SK-N-SH treated with all-trans-retinoic acid at 6 μM for 48 hours (cell line): ENCODE results near the gene RRP12.

Experiments
- ATAC-seq: fragments of 200-7000 bp; cut with Tn5 transposase; 3 replicates; pipeline ENCODE4 v1.9.1; 2020; ENCODE audit warnings: mild to moderate bottlenecking, moderate library complexity
- ARNTL ChIP-seq: fragments of 450-650 bp; formaldehyde crosslinking; IDR thresholded peaks from 2 replicates; pipeline ENCODE4 v1.5.0; 2020; ENCODE audit warnings: low read depth, mild to moderate bottlenecking, moderate library complexity, borderline replicate concordance
- BACH2 ChIP-seq: fragments of 250-450 bp; sonication (Bioruptor Pico); IDR thresholded peaks from 2 replicates; pipeline ENCODE4 v1.9.0; 2021; ENCODE audit warnings: mild to moderate bottlenecking, borderline replicate concordance
- CSDC2 ChIP-seq: fragments of 250-450 bp; sonication (Bioruptor Pico); IDR thresholded peaks from 2 replicates; pipeline ENCODE4 v1.5.0; 2020; ENCODE audit warnings: mild to moderate bottlenecking, moderate library complexity
- ESRRG ChIP-seq: fragments of 250-450 bp; sonication (Bioruptor Pico); IDR thresholded peaks from 2 replicates; pipeline ENCODE4 v1.6.1; 2021; ENCODE audit warnings: mild to moderate bottlenecking
- GLIS3 ChIP-seq: fragments of 250-450 bp; sonication (Bioruptor Pico); IDR thresholded peaks from 2 replicates; pipeline ENCODE4 v1.5.0; 2020; ENCODE audit warnings: mild to moderate bottlenecking, moderate library complexity
- ISL1 ChIP-seq: fragments of 250-450 bp; sonication (Bioruptor Pico); IDR thresholded peaks from 2 replicates; pipeline ENCODE4 v2.1.2; 2022; ENCODE audit warnings: mild to moderate bottlenecking, moderate library complexity
- OSR1 ChIP-seq: fragments of 250-450 bp; sonication (Bioruptor Pico); IDR thresholded peaks from 2 replicates; pipeline ENCODE4 v1.8.0; 2022; ENCODE audit warnings: moderate library complexity, mild to moderate bottlenecking, inconsistent platforms
- PPARA ChIP-seq: fragments of 250-450 bp; sonication (Bioruptor Pico); IDR thresholded peaks from 2 replicates; pipeline ENCODE4 v1.5.0; 2020; ENCODE audit warnings: mild to moderate bottlenecking, borderline replicate concordance
- RARB ChIP-seq: fragments of 250-450 bp; sonication (Bioruptor Pico); IDR thresholded peaks from 2 replicates; pipeline ENCODE4 v1.8.0; 2021; ENCODE audit warnings: mild to moderate bottlenecking, moderate library complexity
- TOX ChIP-seq: fragments of 250-450 bp; sonication (Bioruptor Pico); IDR thresholded peaks from 2 replicates; pipeline ENCODE4 v1.8.0; 2021; ENCODE audit warnings: mild to moderate bottlenecking, moderate library complexity, borderline replicate concordance
- ZC3H10 ChIP-seq: fragments of 250-450 bp; sonication (Bioruptor Pico); IDR thresholded peaks from 2 replicates; pipeline ENCODE4 v1.5.1; 2021; ENCODE audit warnings: mild to moderate bottlenecking, moderate library complexity
- ZFP3 ChIP-seq: fragments of 250-450 bp; sonication (Bioruptor Pico); IDR thresholded peaks from 2 replicates; pipeline ENCODE4 v1.5.0; 2020; ENCODE audit warnings: mild to moderate bottlenecking, moderate library complexity
- ZFP30 ChIP-seq: fragments of 450-650 bp; formaldehyde crosslinking; IDR thresholded peaks from 2 replicates; pipeline ENCODE4 v1.5.0; 2022; ENCODE audit warnings: mild to moderate bottlenecking, moderate library complexity
- ZNF565 ChIP-seq: fragments of 450-650 bp; formaldehyde crosslinking; conservative IDR thresholded peaks from 2 replicates; pipeline ENCODE4 v1.5.0; 2020; ENCODE audit warnings: low read depth, mild to moderate bottlenecking, moderate library complexity
- ZNF8 ChIP-seq: fragments of 450-650 bp; formaldehyde crosslinking; IDR thresholded peaks from 2 replicates; pipeline ENCODE4 v1.5.0; 2020; ENCODE audit warnings: mild to moderate bottlenecking, moderate library complexity
- TF ChIP-seq, protein P1 (sequence below): fragments of 250-450 bp; sonication (Bioruptor Pico); IDR thresholded peaks from 2 replicates; pipeline ENCODE4 v1.8.0; 2020; ENCODE audit warnings: mild to moderate bottlenecking, moderate library complexity, borderline replicate concordance
- TF ChIP-seq, protein P2 (sequence below): fragments of 250-450 bp; sonication (Bioruptor Pico); IDR thresholded peaks from 2 replicates; pipeline ENCODE4 v1.5.1; 2021; ENCODE audit warnings: mild to moderate bottlenecking, moderate library complexity
- TF ChIP-seq, protein P3 (sequence below): fragments of 250-450 bp; sonication (Bioruptor Pico); IDR thresholded peaks from 2 replicates; pipeline ENCODE4 v1.8.0; 2021; ENCODE audit warnings: low read depth, mild to moderate bottlenecking, moderate library complexity, borderline replicate concordance
- TF ChIP-seq, protein P4 (sequence below): fragments of 250-450 bp; sonication (Bioruptor Pico); IDR thresholded peaks from 2 replicates; pipeline ENCODE4 v1.5.1; 2020; ENCODE audit warnings: low read depth, mild to moderate bottlenecking, moderate library complexity
- TF ChIP-seq, protein P5 (sequence below): fragments of 250-450 bp; sonication (Bioruptor Pico); IDR thresholded peaks from 2 replicates; pipeline ENCODE4 v1.5.0; 2020; ENCODE audit warnings: mild to moderate bottlenecking, moderate library complexity

RRP12 gene

DNA sequence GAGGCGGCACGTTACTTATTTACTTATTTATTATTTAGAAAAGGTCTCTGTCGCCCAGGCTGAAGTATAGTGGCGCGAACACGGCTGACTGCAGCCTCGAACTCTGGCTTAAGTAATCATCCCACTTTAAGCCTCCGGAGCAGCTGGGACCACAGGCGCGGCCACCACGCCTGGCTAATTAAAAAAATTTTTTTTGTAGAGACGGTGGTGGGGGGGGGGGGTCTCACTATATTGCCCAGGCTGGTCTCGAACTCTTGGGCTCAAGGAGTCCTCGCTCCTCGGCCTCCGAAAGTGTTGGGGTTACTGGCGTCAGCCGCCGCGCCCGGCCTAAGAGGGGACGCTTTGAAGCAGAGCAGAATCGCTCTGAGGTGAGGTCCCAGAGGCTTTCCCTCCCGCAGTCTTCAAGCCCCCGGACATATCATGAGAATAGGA lies 65.9 kb downstream of the RRP12 start:
- TF ChIP-seq BACH2 (CRISPR knock-in tag) (no peak), ZNF565 (no peak), TOX (CRISPR knock-in tag) (no peak), PPARA (CRISPR knock-in tag) (no peak), ZC3H10 (CRISPR knock-in tag) (no peak)
- TF ChIP-seq, protein P1, sequence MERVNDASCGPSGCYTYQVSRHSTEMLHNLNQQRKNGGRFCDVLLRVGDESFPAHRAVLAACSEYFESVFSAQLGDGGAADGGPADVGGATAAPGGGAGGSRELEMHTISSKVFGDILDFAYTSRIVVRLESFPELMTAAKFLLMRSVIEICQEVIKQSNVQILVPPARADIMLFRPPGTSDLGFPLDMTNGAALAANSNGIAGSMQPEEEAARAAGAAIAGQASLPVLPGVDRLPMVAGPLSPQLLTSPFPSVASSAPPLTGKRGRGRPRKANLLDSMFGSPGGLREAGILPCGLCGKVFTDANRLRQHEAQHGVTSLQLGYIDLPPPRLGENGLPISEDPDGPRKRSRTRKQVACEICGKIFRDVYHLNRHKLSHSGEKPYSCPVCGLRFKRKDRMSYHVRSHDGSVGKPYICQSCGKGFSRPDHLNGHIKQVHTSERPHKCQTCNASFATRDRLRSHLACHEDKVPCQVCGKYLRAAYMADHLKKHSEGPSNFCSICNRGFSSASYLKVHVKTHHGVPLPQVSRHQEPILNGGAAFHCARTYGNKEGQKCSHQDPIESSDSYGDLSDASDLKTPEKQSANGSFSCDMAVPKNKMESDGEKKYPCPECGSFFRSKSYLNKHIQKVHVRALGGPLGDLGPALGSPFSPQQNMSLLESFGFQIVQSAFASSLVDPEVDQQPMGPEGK = no peak
- no peak; the same call in 2 of the 3 replicates for ATAC-seq

DNA sequence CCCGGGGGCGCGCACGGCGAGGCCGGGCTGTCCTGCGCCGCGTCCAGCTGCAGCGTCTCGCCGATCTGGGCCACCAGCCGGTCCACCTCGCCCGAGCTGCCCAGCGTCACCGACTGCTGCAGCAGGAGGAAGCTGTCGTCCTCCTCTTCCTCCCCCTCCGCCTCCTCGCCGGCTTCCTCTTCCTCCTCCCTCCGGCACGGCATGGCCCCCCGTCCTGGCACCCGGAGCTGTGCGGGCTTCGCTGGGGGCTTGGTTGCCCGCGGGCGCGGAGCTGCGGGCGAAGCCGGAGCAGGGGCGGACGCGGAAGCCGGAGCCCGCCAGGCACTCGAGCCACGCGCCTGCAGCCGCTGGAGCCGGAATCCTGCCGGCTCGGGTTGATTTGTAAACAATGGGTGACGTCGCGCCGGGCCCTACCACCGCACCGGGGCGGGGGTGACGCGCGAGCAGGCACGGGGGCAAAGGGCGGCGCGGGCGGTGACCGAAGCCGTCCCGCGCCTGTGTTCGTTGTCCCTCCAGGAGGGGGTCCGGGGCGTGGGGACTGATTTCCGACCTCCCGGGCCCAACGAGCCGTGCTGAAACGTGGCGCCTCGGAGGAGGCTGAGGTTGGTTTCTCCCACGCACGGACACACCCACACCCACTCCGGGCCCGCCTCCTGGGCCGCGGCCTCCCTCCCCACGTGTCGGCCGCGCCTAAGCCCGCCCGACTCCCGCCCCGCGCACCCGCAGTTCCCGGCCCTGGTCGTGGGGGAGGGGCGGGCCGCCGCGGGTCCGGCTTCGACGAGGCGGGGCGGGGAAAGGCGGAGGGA lies 66.6 kb downstream of the RRP12 start, which contains the start of gene FRAT2:
TSS of gene FRAT2 (minus strand) at position 360 of the 806 bp plus-strand sequence. CDS start at position 203, 157 bp downstream.
- peak; percentile 93 for ATAC-seq
- TF ChIP-seq CSDC2 (CRISPR knock-in tag) (no peak), ARNTL (CRISPR knock-in tag) (no peak), TOX (CRISPR knock-in tag) (no peak)
- TF ChIP-seq, protein P2, sequence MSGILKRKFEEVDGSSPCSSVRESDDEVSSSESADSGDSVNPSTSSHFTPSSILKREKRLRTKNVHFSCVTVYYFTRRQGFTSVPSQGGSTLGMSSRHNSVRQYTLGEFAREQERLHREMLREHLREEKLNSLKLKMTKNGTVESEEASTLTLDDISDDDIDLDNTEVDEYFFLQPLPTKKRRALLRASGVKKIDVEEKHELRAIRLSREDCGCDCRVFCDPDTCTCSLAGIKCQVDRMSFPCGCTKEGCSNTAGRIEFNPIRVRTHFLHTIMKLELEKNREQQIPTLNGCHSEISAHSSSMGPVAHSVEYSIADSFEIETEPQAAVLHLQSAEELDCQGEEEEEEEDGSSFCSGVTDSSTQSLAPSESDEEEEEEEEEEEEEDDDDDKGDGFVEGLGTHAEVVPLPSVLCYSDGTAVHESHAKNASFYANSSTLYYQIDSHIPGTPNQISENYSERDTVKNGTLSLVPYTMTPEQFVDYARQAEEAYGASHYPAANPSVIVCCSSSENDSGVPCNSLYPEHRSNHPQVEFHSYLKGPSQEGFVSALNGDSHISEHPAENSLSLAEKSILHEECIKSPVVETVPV = no peak

DNA sequence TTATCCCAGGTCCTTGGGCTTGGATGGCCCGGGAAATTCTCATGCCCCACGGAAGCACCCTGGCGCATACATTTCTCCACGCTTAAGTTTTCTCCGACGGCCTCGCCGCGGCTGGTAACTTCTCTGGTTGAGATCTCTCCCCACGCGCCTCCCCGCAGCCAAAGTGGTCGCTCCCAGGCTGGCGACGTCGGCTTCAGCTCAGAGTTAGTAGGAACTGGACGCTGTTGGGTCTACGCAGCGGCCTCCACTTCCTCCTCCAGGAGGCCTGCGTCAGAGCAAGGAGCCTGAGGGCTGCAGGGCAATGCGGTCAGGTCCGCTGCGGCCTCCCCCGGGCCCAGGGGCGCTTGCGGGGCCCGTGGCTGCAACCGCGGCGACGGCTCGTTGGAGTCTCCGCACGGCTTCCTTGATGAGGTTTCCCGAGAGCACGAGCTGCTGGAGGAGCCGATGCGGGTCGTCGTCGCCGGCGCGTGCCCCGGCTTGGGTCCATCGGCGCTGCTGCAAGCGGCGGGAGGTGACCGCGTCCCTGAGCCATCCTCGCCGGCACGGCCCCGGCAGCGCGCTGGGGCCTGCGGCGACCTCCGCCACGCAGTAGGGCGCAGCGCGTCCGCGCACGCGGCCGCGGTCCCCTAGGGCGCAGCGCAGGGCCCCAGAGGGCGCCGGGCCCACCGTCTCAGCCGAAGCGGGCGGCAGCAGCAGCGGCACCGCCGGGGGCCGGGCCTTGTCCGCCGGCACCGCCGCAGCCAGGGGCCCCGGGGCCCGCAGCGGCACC lies 67.4 kb downstream of the RRP12 start:
- ATAC-seq = peak; percentile 42
- TF ChIP-seq RARB (no peak), ISL1 (CRISPR knock-in tag) (no peak), CSDC2 (CRISPR knock-in tag) (no peak), ARNTL (CRISPR knock-in tag) (no peak), PPARA (CRISPR knock-in tag) (no peak), ZFP30 (CRISPR knock-in tag) (no peak), GLIS3 (CRISPR knock-in tag) (no peak)
- TF ChIP-seq, protein P3, sequence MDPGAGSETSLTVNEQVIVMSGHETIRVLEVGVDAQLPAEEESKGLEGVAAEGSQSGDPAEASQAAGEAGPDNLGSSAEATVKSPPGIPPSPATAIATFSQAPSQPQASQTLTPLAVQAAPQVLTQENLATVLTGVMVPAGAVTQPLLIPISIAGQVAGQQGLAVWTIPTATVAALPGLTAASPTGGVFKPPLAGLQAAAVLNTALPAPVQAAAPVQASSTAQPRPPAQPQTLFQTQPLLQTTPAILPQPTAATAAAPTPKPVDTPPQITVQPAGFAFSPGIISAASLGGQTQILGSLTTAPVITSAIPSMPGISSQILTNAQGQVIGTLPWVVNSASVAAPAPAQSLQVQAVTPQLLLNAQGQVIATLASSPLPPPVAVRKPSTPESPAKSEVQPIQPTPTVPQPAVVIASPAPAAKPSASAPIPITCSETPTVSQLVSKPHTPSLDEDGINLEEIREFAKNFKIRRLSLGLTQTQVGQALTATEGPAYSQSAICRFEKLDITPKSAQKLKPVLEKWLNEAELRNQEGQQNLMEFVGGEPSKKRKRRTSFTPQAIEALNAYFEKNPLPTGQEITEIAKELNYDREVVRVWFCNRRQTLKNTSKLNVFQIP (CRISPR knock-in tag) = no peak
- TF ChIP-seq, protein P2 = no peak

DNA sequence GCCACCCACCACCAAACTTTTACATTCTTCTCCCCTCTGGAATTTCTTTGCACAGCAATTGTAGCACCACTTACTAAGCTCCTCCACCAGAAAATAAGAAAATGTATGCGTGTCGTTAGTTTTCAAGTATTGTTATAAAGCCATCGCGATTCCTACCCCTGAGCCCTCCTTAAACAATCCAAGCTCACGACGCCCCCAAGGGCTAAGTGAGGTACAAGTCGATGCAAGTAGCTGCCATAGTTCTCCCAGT lies 67.9 kb downstream of the RRP12 start:
- ATAC-seq = peak; percentile 36
- TF ChIP-seq, protein P4, sequence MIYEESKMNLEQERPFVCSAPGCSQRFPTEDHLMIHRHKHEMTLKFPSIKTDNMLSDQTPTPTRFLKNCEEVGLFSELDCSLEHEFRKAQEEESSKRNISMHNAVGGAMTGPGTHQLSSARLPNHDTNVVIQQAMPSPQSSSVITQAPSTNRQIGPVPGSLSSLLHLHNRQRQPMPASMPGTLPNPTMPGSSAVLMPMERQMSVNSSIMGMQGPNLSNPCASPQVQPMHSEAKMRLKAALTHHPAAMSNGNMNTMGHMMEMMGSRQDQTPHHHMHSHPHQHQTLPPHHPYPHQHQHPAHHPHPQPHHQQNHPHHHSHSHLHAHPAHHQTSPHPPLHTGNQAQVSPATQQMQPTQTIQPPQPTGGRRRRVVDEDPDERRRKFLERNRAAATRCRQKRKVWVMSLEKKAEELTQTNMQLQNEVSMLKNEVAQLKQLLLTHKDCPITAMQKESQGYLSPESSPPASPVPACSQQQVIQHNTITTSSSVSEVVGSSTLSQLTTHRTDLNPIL (CRISPR knock-in tag) = no peak
- no peak for TF ChIP-seq OSR1 (CRISPR knock-in tag)
- TF ChIP-seq, protein P1 = no peak
- TF ChIP-seq RARB = no peak
- TF ChIP-seq, protein P5, sequence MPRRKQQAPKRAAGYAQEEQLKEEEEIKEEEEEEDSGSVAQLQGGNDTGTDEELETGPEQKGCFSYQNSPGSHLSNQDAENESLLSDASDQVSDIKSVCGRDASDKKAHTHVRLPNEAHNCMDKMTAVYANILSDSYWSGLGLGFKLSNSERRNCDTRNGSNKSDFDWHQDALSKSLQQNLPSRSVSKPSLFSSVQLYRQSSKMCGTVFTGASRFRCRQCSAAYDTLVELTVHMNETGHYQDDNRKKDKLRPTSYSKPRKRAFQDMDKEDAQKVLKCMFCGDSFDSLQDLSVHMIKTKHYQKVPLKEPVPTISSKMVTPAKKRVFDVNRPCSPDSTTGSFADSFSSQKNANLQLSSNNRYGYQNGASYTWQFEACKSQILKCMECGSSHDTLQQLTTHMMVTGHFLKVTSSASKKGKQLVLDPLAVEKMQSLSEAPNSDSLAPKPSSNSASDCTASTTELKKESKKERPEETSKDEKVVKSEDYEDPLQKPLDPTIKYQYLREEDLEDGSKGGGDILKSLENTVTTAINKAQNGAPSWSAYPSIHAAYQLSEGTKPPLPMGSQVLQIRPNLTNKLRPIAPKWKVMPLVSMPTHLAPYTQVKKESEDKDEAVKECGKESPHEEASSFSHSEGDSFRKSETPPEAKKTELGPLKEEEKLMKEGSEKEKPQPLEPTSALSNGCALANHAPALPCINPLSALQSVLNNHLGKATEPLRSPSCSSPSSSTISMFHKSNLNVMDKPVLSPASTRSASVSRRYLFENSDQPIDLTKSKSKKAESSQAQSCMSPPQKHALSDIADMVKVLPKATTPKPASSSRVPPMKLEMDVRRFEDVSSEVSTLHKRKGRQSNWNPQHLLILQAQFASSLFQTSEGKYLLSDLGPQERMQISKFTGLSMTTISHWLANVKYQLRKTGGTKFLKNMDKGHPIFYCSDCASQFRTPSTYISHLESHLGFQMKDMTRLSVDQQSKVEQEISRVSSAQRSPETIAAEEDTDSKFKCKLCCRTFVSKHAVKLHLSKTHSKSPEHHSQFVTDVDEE (CRISPR knock-in tag) = no peak
- no peak for TF ChIP-seq ZC3H10 (CRISPR knock-in tag)
- no peak for TF ChIP-seq ESRRG (CRISPR knock-in tag)
- no peak for TF ChIP-seq ARNTL (CRISPR knock-in tag)
- TF ChIP-seq GLIS3 (CRISPR knock-in tag) = no peak
- TF ChIP-seq ZFP3 = no peak
- TF ChIP-seq PPARA (CRISPR knock-in tag) = no peak
- no peak for TF ChIP-seq ZNF8 (CRISPR knock-in tag)
- no peak for TF ChIP-seq ZNF565
